ENCODE results near the gene ITGB3. TPM values are rescaled to one million over a fixed set of nuclear protein-coding genes. Genes with fewer than 3 reads are reported as not detected.

ITGB3 gene
- total and polyA plus RNA-seq, 2 donors from 2014 or later: 7.1 to 88.8 TPM

DNA sequence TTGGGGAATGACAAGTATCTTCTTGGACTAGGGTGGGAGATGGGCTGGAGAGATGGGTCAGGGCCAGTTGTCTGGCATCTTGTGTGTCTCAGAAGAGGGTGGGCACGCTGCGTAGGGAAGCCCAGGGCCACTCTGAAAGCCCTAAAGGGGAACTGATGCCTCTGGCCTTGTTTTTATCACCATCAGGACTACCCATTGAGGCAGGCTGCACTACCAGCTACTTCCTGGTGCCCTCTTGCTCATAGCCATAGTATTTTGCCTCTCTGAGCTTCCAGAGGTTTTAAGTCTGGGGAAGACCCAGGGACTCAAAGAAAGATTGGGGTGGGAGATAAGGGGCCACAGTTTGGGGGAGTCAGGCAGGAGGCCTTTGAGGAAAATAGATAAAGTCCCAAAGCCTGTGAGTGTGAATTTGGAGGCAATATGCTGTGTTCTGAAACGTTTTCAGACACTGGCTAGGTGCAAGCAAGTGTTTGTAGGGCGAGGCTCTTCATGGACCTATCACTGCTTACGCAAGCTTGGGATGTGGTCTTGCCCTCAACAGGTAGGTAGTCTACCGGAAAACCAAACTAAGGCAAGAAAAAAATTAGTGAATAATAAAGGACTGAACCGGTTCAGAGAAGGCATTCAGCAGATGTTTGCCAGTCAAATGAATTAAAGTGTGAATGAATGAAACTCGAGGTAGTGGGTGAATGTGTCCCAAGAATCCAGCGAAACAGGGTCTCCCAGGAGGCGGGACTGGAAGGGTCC, 688 bp upstream of the ITGB3 start:
- FAIRE-seq: no peak
- Histone ChIP-seq H3K27me3 (ENCODE audit: control insufficient read depth, insufficient read depth, low read length) (peaks cover 2% of the 10 kb centered on the region), H3K36me3 (ENCODE audit: control insufficient read depth in 2 of 3, insufficient read depth in 3 of 3, low read length in 3 of 3) (no peaks in the 10 kb centered on the region), H3K27ac (ENCODE audit: low read depth in 2 of 2, low read length in 2 of 2) (no peak overlapping the region), H3K9me3 (ENCODE audit: control insufficient read depth in 2 of 3, insufficient read depth in 1 of 3, low read length in 3 of 3) (no peaks in the 10 kb centered on the region), H3K9ac (ENCODE audit: low read length in 3 of 3) (peak overlapping the region in 1 of 3 donors; percentile 66), H3K4me3 (ENCODE audit: low read length in 3 of 3) (peak overlapping the region in 2 of 3 donors; percentile 30 to 38), H3K4me1 (ENCODE audit: control insufficient read depth in 2 of 3, insufficient read depth in 2 of 3, low read depth in 1 of 3, low read length in 3 of 3) (peaks cover 0 to 6% (median 0%) of the 10 kb centered on the region in 3 donors)
- TF ChIP-seq, protein P1, sequence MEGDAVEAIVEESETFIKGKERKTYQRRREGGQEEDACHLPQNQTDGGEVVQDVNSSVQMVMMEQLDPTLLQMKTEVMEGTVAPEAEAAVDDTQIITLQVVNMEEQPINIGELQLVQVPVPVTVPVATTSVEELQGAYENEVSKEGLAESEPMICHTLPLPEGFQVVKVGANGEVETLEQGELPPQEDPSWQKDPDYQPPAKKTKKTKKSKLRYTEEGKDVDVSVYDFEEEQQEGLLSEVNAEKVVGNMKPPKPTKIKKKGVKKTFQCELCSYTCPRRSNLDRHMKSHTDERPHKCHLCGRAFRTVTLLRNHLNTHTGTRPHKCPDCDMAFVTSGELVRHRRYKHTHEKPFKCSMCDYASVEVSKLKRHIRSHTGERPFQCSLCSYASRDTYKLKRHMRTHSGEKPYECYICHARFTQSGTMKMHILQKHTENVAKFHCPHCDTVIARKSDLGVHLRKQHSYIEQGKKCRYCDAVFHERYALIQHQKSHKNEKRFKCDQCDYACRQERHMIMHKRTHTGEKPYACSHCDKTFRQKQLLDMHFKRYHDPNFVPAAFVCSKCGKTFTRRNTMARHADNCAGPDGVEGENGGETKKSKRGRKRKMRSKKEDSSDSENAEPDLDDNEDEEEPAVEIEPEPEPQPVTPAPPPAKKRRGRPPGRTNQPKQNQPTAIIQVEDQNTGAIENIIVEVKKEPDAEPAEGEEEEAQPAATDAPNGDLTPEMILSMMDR (IDR thresholded peaks at IDR 0.05; ENCODE audit: borderline replicate concordance, extremely low read depth, insufficient read depth): no peak
- intact Hi-C loops (cut with DNase I): no loop called here
- DNase-seq: no peak

DNA sequence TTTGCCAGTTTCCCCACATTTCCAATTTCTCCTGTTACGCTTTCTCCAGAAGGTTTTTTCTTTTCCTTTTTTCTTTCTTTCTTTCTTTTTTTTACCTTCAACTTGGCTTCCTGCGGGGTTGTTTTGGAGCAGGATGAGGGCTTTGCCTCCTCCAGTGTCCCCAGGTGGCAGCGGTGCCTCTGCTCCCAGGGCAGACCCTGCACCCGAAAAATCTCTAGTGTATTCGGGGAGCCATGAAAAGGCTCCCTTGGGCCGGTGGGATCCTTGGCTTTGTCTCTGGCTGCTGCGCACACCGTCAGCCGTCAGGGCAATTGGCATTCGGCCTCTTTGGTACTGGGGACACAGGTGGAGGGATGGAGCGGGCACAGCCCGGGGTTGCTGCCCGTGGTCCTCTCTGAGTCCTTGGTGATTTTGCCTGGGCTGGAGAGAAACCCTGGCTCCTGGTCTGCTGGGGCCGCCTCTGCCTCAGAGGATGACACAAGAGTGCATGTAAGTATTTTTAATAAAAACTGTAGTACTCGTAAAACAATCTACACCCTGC, 846 bp downstream of the ITGB3 start:
- peak overlapping the region in 2 of 3 donors; percentile 29 to 63 for H3K4me3 ChIP-seq (ENCODE audit: low read length in 3 of 3)
- H3K4me1 ChIP-seq (ENCODE audit: control insufficient read depth in 2 of 3, insufficient read depth in 2 of 3, low read depth in 1 of 3, low read length in 3 of 3): peaks cover 0 to 9% (median 0%) of the 10 kb centered on the region in 3 donors
- no peaks in the 10 kb centered on the region for H3K9me3 ChIP-seq (ENCODE audit: control insufficient read depth in 2 of 3, insufficient read depth in 1 of 3, low read length in 3 of 3)
- DNase-seq: no peak
- TF ChIP-seq, protein P1 (IDR thresholded peaks at IDR 0.05; ENCODE audit: borderline replicate concordance, extremely low read depth, insufficient read depth): no peak
- FAIRE-seq: no peak
- peak overlapping the region in 2 of 3 donors; percentile 44 to 59 for H3K9ac ChIP-seq (ENCODE audit: low read length in 3 of 3)
- peaks cover 2% of the 10 kb centered on the region for H3K27me3 ChIP-seq (ENCODE audit: control insufficient read depth, insufficient read depth, low read length)
- H3K27ac ChIP-seq (ENCODE audit: low read depth in 2 of 2, low read length in 2 of 2): peak overlapping the region; percentile 48 to 80
- intact Hi-C loops (cut with DNase I): no loop called here
- H3K36me3 ChIP-seq (ENCODE audit: control insufficient read depth in 2 of 3, insufficient read depth in 3 of 3, low read length in 3 of 3): no peaks in the 10 kb centered on the region

DNA sequence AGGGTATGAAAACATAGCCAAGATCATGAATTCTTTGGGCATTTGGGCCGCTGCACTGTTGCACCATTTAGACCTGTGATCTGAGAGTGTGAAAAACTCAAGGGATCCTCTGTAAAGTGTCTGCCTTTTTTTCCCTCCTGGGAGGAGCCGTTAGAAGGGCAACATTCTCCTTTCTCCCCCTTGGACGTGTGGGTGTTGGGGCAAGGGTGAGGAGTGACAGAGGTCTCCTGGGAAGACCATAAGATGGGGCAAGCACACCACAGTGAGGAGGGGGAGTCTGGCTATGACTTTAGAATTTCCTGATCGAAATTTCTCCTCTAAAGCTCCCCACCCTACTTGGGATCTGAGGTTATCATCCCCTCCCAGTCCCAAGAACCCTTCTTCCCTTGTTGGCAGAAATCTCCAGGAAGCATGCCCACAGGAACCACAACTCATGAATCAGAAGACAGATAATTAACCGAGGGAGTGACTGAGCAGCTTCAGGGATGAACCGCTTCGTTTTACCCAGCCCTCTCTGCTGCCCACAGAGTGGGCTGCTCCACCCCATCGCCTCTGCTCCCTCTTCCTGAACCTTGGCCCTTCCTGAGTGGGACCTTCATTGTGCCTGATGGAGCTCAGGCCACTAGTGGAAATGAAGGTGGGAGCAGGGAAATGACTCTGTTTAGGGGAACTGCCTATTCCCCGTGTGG, 4.2 kb downstream of the ITGB3 start:
- Histone ChIP-seq H3K4me3 (ENCODE audit: low read length in 3 of 3) (no peak overlapping the region), H3K27ac (ENCODE audit: low read depth in 2 of 2, low read length in 2 of 2) (no peak overlapping the region), H3K36me3 (ENCODE audit: control insufficient read depth in 2 of 3, insufficient read depth in 3 of 3, low read length in 3 of 3) (no peaks in the 10 kb centered on the region), H3K27me3 (ENCODE audit: control insufficient read depth, insufficient read depth, low read length) (peaks cover 2% of the 10 kb centered on the region), H3K9me3 (ENCODE audit: control insufficient read depth in 2 of 3, insufficient read depth in 1 of 3, low read length in 3 of 3) (no peaks in the 10 kb centered on the region), H3K4me1 (ENCODE audit: control insufficient read depth in 2 of 3, insufficient read depth in 2 of 3, low read depth in 1 of 3, low read length in 3 of 3) (peaks cover 0 to 9% (median 0%) of the 10 kb centered on the region in 3 donors), H3K9ac (ENCODE audit: low read length in 3 of 3) (no peak overlapping the region)
- TF ChIP-seq, protein P1 (IDR thresholded peaks at IDR 0.05; ENCODE audit: borderline replicate concordance, extremely low read depth, insufficient read depth): no peak
- DNase-seq: peak in 2 of 5 donors; percentile 52 to 68
- no peak for FAIRE-seq
- intact Hi-C loops (cut with DNase I): no loop called here

All from kidney (tissue), 14 donors.